Transverse colon (tissue), 4 donors: ENCODE results near the gene C10orf67. TPM values are rescaled to one million over a fixed set of nuclear protein-coding genes. Genes with fewer than 3 reads are reported as not detected.

Experiments used
- DNase-seq: peaks from one replicate; pipeline ENCODE4 v3.0.0-alpha.2; 2019
- H3K27ac ChIP-seq, 4 donors: fragments of 200-600 bp; sonication (generic); 2 replicates each; pipeline ENCODE4 v1.5.1; 2016 to 2018; ENCODE audit warnings: inconsistent platforms in 4 of 4
- H3K27me3 ChIP-seq: fragments of 200-600 bp; sonication (generic); 2 replicates; pipeline ENCODE4 v1.5.1; 2017; ENCODE audit warnings: inconsistent platforms
- H3K36me3 ChIP-seq, 4 donors: fragments of 200-600 bp; sonication (generic); 2 replicates each; pipeline ENCODE4 v1.5.1; 2017 to 2019; ENCODE audit warnings: inconsistent platforms in 4 of 4
- H3K4me1 ChIP-seq, 4 donors: fragments of 200-600 bp; sonication (generic); 2 replicates each; pipeline ENCODE4 v1.5.1; 2017 to 2020; ENCODE audit warnings: inconsistent platforms in 4 of 4
- H3K4me3 ChIP-seq, 4 donors: fragments of 200-600 bp; sonication (generic); 1 replicate in 1 of 4; 2 replicates in 3 of 4; pipeline versions ENCODE4 v1.5.1 to v1.6.1; 2017 to 2019; ENCODE audit warnings: inconsistent platforms in 4 of 4
- H3K9me3 ChIP-seq, 2 donors: fragments of 200-600 bp; sonication (generic); 2 replicates each; pipeline ENCODE4 v1.5.1; 2017 to 2019; ENCODE audit warnings: inconsistent platforms in 2 of 2
- CTCF ChIP-seq, 5 experiments: fragments of 200-600 bp in 3 of 5; fragments of 450-650 bp in 2 of 5; sonication (generic) in 3 of 5; IDR thresholded peaks; 1 replicate in 2 of 5; 2 replicates in 3 of 5; pipeline ENCODE4 v1.5.1; 2016 to 2017; ENCODE audit warnings: antibody characterized with exemption in 5 of 5, inconsistent platforms in 3 of 5, mild to moderate bottlenecking in 2 of 5, moderate library complexity in 1 of 5
- EP300 ChIP-seq: sonication (generic); formaldehyde crosslinking; IDR thresholded peaks from one replicate; pipeline ENCODE4 v1.6.1; 2017; ENCODE audit warnings: antibody characterized with exemption, low read depth
- POLR2A ChIP-seq: fragments of 450-650 bp; IDR thresholded peaks from one replicate; pipeline ENCODE4 v1.6.1; 2016; ENCODE audit warnings: antibody characterized with exemption, mild to moderate bottlenecking, moderate library complexity
- POLR2AphosphoS5 ChIP-seq, 3 donors: sonication (generic); formaldehyde crosslinking; IDR thresholded peaks; one replicate each; pipeline ENCODE4 v1.6.1; 2016; ENCODE audit warnings: antibody characterized with exemption in 3 of 3
- WGBS, 2 donors: methylation state at CpG; one replicate each; pipeline ENCODE4 v1.1.5; 2018; ENCODE audit warnings: low coverage in 1 of 2; 5-methylcytosine and 5-hydroxymethylcytosine counted together
- in situ Hi-C, 4 donors: fragments of 200-750 bp; cut with MboI; loops; one replicate each; pipeline versions ENCODE4 v1.15.0 to v1.15.1; 2017; ENCODE audit warnings: low sequenced_read_pairs in 3 of 4, low pct_ligation_motif_present in 1 of 4, low pct_unique_long_range_greater_than_20kb in 1 of 4
- intact Hi-C: fragments of 100-400 bp; cut with DNase I; formaldehyde crosslinking; loops from one replicate; pipeline ENCODE4 v1.15.1; 2023; ENCODE audit warnings: low total_unique reads
- total RNA-seq, 4 donors: library from RNA; depleted of rRNA; stranded (reverse); fragments of >200 nt; gene quantifications; one replicate each; pipeline ENCODE4 v1.1.0, GENCODE V29; 2016

Gene C10orf67
- total RNA-seq, 4 donors from 2014 or later, result not detected

GRCh38 chr10:23364378-23364777 lies 19.8 kb upstream of the C10orf67 start:
- H3K27me3 ChIP-seq, result no peaks in the 10 kb centered on the region
- H3K9me3 ChIP-seq, result no peaks in the 10 kb centered on the region
- TF ChIP-seq CTCF (IDR thresholded peaks at IDR 0.05), result no peak
- TF ChIP-seq EP300, result no peak
- TF ChIP-seq POLR2A, result no peak
- TF ChIP-seq POLR2AphosphoS5 (IDR thresholded peaks at IDR 0.05), result no peak
- H3K4me1 ChIP-seq, result no peaks in the 10 kb centered on the region
- no peak for DNase-seq
- H3K27ac ChIP-seq, result no peak overlapping the region
- intact Hi-C loops (no loop called here), in situ Hi-C loops (no loop called here)
- H3K4me3 ChIP-seq, result no peak overlapping the region
- WGBS, 2 donors, result 56 to 61% methylated on average over 5 of the region's 5 CpGs
- no peaks in the 10 kb centered on the region for H3K36me3 ChIP-seq

GRCh38 chr10:23363793-23364135 lies 19.2 kb upstream of the C10orf67 start:
- intact Hi-C loops (no loop called here), in situ Hi-C loops (no loop called here)
- Histone ChIP-seq H3K4me3 (no peak overlapping the region), H3K4me1 (no peaks in the 10 kb centered on the region), H3K27ac (no peak overlapping the region), H3K36me3 (no peaks in the 10 kb centered on the region), H3K9me3 (no peaks in the 10 kb centered on the region), H3K27me3 (no peaks in the 10 kb centered on the region)
- TF ChIP-seq EP300, result no peak
- 71 to 88% methylated on average over 3 to 5 of the region's 5 CpGs for WGBS, 2 donors
- no peak for DNase-seq

GRCh38 chr10:23362879-23363792 lies 18.5 kb upstream of the C10orf67 start:
- H3K27me3 ChIP-seq, result no peaks in the 10 kb centered on the region
- no peak overlapping the region for H3K4me3 ChIP-seq
- H3K4me1 ChIP-seq, result no peaks in the 10 kb centered on the region
- no peaks in the 10 kb centered on the region for H3K36me3 ChIP-seq
- TF ChIP-seq EP300 (no peak), CTCF (IDR thresholded peaks at IDR 0.05) (no peak), POLR2A (no peak), POLR2AphosphoS5 (IDR thresholded peaks at IDR 0.05) (no peak)
- in situ Hi-C loops, result no loop called here
- 74 to 85% methylated on average over 8 to 9 of the region's 9 CpGs for WGBS, 2 donors
- intact Hi-C loops, result no loop called here
- no peak for DNase-seq
- no peaks in the 10 kb centered on the region for H3K9me3 ChIP-seq
- H3K27ac ChIP-seq, result no peak overlapping the region

GRCh38 chr10:23362069-23362830 lies 17.7 kb upstream of the C10orf67 start:
- H3K27ac ChIP-seq, result no peak overlapping the region
- intact Hi-C loops, result no loop called here

GRCh38 chr10:23361665-23362064 lies 17.1 kb upstream of the C10orf67 start:
- Histone ChIP-seq H3K4me3 (no peak overlapping the region), H3K9me3 (no peaks in the 10 kb centered on the region), H3K36me3 (no peaks in the 10 kb centered on the region), H3K27ac (no peak overlapping the region), H3K27me3 (no peaks in the 10 kb centered on the region), H3K4me1 (no peaks in the 10 kb centered on the region)
- intact Hi-C loops, result no loop called here
- DNase-seq, result no peak
- 67 to 89% methylated on average over 1 to 2 of the region's 2 CpGs for WGBS, 2 donors
- in situ Hi-C loops, result no loop called here
- TF ChIP-seq EP300 (no peak), CTCF (IDR thresholded peaks at IDR 0.05) (no peak), POLR2A (no peak), POLR2AphosphoS5 (IDR thresholded peaks at IDR 0.05) (no peak)

More at GRCh38 chr10:23362069-23362830, 17.7 kb upstream of the C10orf67 start:
- Histone ChIP-seq H3K4me1 (no peaks in the 10 kb centered on the region), H3K27me3 (no peaks in the 10 kb centered on the region), H3K9me3 (no peaks in the 10 kb centered on the region), H3K4me3 (no peak overlapping the region), H3K36me3 (no peaks in the 10 kb centered on the region)
- in situ Hi-C loops, result no loop called here
- TF ChIP-seq POLR2A, result no peak
- no peak for DNase-seq
- 81 to 100% methylated on average over 1 of the region's 1 CpG for WGBS, 2 donors
